HG03521 (cell line): Measurements from ENCODE around the gene C6orf58.

Experiments used
- ATAC-seq: cut with Tn5 transposase; IDR thresholded peaks from one replicate; pipeline ENCODE4 v1.9.1; 2021; ENCODE audit warnings: mild to moderate bottlenecking, moderate library complexity; ENCODE audit not compliant: unreplicated experiment

C6orf58 gene

GRCh38 chr6:127576874-127577273 lies at the start of gene C6orf58:
C6orf58 (plus strand) TSS chr6:127577174; CDS start chr6:127577186, 12 bp downstream.
- no peak for ATAC-seq

DNA sequence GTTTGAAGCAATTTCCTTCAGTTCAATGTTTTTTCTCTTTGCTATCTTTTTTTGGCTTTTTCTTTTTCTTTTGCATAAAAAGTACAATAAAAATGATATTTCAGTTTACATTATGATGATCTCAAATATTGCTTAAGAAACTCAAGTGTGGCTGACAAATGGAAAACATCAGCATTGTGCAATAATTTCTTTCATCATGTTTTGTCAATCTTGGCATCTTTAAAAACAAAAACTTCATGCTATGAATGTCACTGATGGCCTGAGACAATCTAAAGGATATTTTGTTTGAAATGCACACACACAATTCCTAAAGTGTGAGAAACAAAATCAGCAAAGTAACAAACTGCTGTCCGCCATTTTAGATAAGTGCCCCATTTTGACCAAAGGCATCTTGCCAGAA lies 44.0 kb upstream of the C6orf58 start:
- ATAC-seq: no peak

DNA sequence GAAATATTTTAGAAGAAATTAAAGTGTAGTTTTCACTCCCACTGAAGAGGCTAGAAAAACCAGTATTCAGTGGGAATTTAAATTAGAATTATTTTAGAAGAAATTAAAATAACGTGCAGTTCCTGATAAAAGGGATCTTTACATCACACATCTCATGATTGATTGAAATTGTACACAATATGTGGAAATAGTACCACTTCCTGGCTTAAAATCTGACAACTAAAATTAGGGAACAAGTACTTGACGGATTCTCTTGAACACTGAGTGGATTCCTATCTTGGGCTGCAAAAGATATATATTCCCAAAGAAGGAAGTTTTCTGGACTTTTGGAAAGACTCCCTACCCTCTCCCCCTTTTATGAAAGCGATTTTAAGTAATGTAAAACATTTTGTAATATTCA lies 43.2 kb upstream of the C6orf58 start:
- no peak for ATAC-seq

- ATAC-seq: no peak
These were observed 38.2 kb upstream of the C6orf58 start for GRCh38 chr6:127538750-127539264.

- ATAC-seq: no peak
These were observed 37.7 kb upstream of the C6orf58 start for GRCh38 chr6:127539272-127539671.

- ATAC-seq: no peak
These were observed 29.8 kb upstream of the C6orf58 start for GRCh38 chr6:127547215-127547614.

DNA sequence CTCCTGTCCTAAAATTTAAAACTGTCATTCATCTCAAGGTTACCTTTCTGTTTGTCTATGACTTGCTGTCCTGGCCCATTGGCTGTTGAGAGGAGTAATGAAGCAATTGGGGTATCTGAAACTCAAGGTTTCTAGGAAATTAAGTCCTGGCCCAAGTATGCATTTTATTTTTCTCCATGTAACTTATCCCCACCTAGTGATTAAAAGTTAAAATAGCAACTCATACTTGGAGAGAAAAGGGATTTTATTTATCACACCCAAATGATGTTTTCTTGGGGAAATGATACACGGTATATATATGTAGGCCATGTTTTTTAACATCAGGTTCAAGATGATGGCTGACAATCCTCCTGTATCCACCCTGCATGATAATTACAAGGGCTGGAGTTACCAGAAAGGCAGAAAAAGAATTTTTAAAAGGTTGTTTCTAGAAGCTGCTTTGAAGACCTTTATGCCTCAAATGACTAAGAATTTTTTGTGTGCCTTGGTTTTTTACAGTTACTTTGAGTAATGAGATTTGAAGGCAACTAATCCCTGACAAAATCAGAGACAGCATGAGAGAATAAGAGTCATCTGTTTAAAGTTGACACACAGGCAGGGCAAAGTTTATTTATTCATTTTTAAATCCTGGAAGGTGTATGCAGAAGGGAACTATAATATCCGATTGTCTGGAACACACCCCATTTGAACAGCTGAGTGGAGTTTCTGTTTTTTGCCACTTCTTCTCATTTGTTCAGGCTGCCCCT lies 28.9 kb upstream of the C6orf58 start:
- no peak for ATAC-seq

GRCh38 chr6:127550403-127550802 lies 26.6 kb upstream of the C6orf58 start:
- ATAC-seq: no peak

DNA sequence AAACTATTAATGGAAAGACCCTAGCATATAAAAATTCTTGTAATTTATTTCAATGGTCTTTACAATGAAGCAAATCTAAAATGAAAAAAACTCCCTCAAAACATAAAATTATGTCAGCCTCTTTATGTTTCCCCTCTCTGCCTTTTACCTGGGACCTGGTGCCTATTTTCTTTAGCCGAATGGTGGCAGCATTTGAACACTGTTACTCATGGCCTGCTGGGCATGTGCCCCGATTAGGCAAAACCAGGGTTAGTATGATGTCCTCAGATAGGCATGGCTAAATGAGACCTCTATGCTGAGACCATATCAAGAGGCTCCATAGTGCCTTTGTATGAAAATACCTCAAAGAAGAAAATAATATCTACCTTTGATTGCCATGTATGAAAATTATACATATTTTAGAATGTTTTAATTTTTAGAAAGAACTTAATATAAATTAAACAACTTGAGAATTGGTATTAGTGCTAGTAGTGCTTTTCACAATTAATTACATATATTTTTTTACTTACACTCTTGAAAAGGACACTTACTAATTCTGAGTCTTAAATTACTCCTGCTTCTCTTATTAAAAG lies 22.5 kb upstream of the C6orf58 start:
- no peak for ATAC-seq

DNA sequence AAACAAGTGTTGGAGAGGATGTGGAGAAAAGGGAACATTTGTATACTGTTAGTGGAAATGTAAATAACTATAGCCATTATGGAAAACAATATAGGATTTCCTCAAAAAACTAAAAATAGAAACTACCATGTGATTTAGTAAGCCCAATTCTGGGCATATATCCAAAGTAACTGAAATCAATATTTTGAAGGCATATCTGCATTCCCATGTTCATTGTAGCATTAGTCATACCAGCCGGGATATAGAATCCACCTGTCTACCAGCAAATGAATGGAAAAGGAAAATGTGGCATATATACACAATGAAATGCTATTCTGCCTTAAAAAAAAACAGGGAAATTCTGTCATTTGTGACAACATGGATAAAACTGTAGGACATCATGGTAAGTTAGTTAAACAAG lies 15.3 kb upstream of the C6orf58 start:
- no peak for ATAC-seq

- no peak for ATAC-seq
These were observed 12.2 kb upstream of the C6orf58 start for GRCh38 chr6:127564761-127565160.

- no peak for ATAC-seq
These were observed 10.9 kb upstream of the C6orf58 start for GRCh38 chr6:127566119-127566518.

- no peak for ATAC-seq
These were observed 10.3 kb upstream of the C6orf58 start for GRCh38 chr6:127566651-127567050.

DNA sequence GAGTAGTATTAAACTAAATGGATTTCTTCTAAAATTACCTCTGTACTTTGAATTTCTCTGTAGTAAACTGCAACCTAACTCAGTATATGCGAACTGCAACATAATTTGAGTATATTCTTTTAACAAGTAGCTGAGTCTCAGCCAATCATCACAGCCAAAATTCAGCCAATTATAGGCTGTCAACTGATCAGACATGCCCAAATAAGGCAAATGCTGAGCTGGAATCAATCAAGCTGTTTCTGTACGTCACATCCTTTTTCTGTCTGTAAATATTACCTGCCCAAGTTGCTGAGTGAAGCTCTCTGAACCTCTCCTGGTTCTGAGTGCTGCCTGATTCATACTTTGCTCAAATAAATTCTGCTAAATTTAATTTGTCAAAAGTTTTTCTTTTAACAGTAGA lies 9.5 kb upstream of the C6orf58 start:
- no peak for ATAC-seq

GRCh38 chr6:127570739-127571389 lies 6.1 kb upstream of the C6orf58 start:
- ATAC-seq: no peak

DNA sequence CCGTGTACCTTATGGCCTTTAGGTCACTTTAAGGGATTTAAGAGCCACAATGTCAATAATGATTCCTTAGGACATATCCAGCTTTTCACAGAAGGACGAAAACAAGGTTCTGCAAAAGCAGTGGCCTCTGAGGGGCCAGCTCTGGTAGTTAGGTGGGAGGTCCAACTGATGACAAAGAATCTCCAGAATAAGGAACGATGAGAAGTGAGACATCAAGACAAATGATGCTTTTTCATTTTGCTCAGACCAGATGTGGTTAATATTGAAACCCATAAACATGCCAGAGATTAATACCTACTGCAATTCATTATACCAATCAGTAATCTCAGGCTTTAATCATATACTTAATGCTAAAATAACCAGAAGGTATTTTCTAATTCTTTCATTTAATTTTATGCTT lies 1.9 kb downstream of the C6orf58 start:
- no peak for ATAC-seq

DNA sequence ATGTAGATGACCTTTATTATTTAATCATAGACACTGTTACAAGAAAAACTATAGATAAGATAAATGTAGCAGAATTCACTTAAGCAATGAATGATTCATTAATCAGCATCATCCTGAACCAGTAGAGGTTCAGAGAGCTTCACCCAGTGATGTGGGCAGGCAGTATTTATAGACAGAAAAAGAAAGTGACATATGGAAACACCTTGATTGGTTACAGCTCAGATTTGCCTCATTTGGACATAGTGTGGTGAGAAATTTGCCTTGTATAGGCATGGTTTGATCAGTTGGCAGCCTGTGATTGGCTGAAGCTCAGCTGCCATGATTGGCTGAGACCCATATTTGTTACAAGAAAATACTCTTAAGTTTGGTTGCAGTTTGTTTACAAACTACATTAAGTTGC lies 4.6 kb downstream of the C6orf58 start:
- no peak for ATAC-seq

- no peak for ATAC-seq
These were observed 5.9 kb downstream of the C6orf58 start for GRCh38 chr6:127582777-127583462.

DNA sequence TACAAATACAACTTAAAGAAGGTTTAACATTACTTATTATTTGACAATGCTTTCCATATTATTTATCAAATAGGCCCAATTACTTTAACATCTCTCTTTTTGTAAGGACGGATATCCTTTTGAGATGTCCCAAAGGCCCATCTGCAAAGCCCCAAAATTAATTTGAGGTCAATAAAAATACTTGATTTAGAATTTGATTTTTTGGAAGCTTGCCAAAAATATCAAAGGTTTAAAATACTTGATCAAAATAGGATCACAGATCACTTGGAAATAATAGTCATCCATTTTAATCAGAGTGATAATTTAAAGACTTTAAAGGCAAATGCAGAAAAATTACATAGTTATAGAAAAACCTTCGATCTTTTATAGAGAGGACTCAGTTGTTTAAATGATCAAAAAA lies 8.1 kb downstream of the C6orf58 start:
- ATAC-seq: no peak

GRCh38 chr6:127586372-127586771 lies 9.4 kb downstream of the C6orf58 start:
- ATAC-seq: no peak

- ATAC-seq: no peak
These were observed 10.9 kb downstream of the C6orf58 start for GRCh38 chr6:127587875-127588274.
